Hematopoietic multipotent progenitor cell treated with erythropoietin and hydrocortisone succinate and interleukin-3 and kit ligand, for 8 days (in vitro differentiated cells): ENCODE data around the gene NRXN3.

Experiments used
- DNase-seq: peaks from one replicate; pipeline ENCODE4 v3.0.0-alpha.2; 2015

NRXN3 gene

DNA sequence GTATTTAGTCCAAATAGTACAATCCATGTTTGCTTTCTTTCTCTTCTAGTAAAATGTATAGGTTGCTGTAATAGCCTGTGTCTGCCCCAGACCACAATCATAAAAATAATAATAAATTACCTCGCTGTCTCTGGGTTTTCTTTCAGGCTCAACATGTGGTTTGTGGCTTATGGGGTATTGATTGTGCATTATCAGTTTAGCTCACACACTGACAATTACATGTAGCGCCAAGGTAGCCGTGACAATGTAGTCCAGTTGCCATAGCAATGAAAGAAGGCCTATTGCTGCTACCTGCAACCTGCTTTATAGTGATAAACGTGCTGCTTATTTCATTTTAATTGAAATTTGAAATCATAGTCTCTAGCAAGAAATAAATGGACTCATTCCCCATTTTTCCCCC lies 1009.8 kb downstream of the NRXN3 start:
- no peak for DNase-seq

DNA sequence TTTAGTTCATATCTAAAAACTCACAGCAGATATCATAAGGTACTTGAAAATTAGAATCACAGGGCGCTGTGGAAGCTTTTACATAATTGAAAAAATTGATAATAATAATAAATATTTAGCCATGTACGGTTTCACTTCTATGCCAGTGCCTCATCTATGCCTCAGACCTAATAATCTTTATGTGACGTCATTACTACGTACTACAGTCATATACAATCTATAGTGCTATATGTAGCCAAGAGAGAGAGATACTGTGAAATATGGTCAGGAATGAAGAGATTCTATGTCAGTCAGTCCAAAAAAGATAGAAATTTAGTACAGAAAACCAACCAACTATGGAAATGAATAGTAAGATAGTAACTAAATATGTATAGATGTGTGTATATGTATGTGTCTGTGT lies 1010.5 kb downstream of the NRXN3 start:
- no peak for DNase-seq

GRCh38 chr14:79186523-79186922 lies 1016.4 kb downstream of the NRXN3 start:
- no peak for DNase-seq

DNA sequence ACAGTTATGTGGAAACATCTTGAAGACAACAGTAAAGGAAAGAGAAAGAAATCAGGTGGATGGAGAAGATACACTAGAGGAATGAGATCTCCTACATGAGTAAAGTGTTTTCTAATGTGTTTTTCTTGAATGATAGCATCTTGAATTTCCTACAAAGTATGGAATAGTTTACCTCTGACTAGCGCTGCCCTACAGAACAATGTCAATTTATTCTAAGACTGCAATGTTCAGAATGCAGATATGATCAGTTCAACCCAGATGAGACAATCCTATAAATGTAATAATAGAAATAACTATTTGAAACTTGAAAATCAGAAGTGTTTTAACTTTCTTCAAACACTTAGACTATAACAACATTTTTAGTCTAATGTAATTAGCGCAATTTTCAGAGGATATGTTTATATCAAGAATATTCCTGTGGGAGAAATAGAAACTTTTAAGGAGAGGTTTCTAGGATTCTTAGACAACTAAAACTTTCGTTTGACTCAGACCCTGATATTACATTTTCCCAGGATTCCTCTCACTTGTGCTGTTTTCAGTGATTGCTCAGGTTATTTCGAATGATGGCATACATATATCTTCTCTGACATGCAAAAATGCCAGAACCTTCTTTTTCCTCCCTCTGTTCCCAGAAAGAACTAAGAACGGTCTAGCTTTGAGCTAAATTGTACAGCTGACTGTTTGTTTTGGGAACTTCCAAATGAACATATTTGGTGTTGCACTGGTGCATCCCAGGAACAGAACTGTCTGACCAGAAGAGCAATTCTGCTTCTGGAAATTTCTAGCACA lies 1023.7 kb downstream of the NRXN3 start:
- no peak for DNase-seq

DNA sequence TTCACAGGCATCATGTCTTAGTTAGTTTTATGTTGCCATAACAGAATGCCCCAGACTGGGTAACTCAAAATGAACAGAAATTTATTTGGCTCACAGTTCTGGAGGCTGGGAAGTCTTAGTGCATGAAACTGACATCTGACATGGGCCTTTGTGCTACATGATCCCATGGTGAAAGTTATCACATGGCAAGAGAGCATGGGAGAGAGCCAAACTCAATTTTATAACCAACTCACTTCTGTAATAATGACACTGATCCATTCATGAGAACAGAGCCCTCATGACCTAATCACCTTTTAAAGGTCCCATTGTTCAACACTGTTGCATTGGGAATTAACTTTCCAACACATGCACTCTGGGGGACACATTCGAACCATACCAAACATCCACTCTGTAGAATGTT lies 1026.0 kb downstream of the NRXN3 start:
- no peak for DNase-seq

- no peak for DNase-seq
Observed at GRCh38 chr14:79197516-79197915, 1027.3 kb downstream of the NRXN3 start.

GRCh38 chr14:79199217-79199616 lies 1029.0 kb downstream of the NRXN3 start:
- no peak for DNase-seq

DNA sequence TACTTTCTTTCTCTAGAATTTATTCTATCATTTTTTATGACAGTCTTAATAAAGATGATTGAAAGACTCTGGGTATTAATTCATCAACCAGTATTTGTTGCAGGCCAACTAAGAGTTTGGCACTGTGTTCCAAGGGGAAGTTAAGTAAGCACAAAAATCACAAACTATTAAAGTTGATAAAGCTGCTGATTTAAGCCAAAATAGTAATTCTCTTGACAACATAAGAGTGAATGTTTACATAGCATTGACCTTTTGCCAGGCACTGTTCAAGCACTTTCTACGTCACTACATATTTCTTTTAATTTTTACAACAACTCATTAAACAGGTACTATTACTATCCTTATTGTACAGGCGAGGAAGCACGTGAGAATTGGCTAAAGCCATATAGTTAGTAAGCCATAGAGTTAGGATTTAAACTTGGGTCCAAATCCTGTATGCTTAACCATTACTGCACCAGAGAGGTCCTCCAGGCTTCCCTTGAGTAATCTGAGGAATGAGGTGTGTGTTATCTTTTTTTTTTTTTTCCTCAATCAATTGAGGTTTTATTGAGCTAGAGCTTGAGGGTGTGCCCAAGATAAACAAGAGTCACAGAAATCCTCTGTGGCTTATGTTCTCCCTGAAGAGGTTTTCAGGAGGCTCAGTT lies 1031.5 kb downstream of the NRXN3 start:
- DNase-seq = no peak

GRCh38 chr14:79204591-79204990 lies 1034.4 kb downstream of the NRXN3 start:
- no peak for DNase-seq

DNA sequence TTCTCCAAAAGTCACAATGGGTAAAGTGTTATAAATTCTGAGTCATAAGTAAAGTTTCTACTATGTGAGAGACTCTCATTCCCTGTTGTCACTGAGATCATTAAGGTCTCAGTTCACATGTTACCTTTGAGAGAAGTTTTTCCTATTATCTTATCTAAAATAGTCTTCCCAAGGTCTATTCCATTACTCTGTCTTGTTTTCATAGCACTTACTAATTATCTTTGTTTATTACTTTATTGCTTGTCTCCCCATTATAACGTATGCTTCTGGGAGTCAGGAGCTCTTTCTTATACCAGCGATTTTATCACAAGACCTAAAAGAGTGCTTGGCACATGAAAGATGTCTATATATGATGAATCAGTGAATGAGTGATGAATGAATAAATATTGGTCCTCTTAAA lies 1039.2 kb downstream of the NRXN3 start:
- DNase-seq = no peak

DNA sequence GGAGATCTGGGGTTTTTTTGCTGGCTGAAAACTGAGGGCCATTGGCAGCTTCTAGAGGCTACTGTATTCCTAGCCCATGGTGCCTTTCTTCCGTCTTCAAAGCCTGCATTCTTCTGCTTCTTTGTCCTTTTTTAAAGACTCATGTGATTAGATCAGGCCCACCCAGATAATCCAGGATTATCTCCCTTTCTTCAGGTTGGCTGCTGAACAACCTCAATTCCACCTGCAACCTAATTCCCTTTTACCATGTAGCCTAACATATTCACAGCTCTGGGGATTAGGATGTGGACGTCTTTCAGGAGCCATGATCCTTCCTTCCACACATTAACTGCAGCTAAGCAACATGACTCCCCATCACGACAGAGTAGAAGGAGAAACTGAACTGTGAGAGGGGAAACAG lies 1055.6 kb downstream of the NRXN3 start:
- DNase-seq = no peak

- no peak for DNase-seq
Observed at GRCh38 chr14:79229383-79229909, 1059.3 kb downstream of the NRXN3 start.

- DNase-seq = no peak
Observed at GRCh38 chr14:79242666-79243065, 1072.5 kb downstream of the NRXN3 start.

- no peak for DNase-seq
Observed at GRCh38 chr14:79246173-79246572, 1076.0 kb downstream of the NRXN3 start.

GRCh38 chr14:79248126-79248525 lies 1078.0 kb downstream of the NRXN3 start:
- DNase-seq = no peak

DNA sequence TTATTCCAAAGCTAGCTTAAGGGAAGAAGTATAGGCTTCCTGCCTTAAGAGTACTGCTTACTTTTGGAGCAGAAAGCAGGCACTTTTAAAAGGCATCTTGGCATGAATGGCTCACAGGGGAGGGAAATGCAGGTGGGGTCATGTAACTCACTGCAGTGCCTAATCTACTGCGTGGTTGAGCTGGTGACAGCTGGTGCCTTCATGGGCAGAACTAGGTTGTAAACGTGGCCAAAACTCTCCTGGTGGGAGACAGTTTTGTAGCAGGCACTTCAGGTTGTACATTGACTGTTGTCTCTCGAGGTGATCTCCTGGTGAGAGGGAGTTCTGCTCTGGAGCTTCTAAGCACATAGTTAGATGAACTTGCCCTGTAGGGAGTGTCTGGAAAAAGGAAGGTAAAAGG lies 1078.6 kb downstream of the NRXN3 start:
- DNase-seq = no peak

- no peak for DNase-seq
Observed at GRCh38 chr14:79251278-79251677, 1081.1 kb downstream of the NRXN3 start.

DNA sequence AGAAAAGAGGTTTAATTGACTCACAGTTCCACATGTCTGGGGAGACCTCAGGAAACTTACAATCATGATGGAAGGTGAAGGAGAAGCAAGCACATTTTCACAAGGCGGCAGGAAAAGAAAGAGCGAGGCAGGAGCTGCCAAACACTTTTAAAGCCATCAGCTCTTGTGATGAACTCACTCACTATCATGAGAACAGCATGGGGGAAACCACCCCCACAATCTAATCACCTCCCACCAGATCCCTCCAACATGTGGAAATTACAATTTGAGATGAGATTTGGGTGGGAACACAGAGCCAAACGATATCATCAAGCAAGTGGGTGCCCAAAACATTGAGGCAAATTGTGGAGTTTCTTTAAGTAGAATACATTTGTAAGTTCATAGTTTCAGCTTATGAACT lies 1083.4 kb downstream of the NRXN3 start:
- DNase-seq = no peak

DNA sequence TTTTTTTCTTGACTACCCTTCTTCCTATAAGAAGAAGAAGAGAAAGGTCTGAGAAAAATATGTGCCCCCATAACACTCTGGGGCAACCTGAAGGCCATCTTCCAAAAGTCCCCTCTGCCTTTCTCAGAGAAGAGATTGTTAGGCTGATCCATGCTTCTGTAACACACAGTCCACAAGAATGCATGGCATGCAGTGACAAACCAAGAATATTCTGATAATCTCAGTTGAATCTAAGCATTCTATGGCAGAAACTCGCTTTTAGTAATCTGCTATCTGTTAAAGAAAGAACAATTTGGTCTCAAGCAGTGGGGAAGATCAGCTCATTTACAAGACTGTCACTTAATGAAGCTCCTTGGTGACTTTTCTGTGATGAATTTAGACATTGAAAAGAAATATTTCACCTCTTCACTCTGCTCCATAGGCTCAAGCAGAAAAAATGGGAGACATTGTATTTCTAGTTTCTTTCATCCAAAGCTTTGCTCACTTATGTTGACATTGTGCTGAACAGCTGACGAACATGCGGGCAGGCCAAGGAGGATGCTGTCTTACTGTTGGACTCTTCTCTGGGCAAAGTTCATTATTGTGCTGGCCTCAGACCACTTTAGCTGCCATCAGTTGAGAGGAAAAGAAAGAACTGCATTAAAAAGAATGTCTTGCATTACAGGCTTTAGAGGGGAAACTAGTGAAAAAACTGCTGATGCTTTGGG lies 1084.0 kb downstream of the NRXN3 start:
- DNase-seq = no peak

GRCh38 chr14:79256380-79256779 lies 1086.2 kb downstream of the NRXN3 start:
- no peak for DNase-seq

DNA sequence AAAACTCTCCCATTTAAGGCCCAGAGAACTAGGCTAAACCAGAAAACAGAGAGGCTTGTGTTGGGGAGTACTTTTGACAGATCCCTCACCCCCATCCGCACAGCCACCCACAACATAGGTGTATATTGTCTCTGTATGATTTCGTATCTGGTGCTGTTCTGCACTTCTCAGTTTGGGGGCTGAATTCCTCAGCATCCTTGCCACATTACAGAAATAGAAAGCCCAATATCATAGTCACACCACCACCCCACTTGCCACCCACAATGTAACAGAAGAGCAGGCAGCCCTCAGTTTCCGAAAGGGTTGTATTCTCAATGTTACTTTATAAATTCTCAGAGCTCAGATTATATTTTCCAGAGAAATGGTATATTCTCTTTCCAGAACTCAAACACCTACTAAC lies 1090.2 kb downstream of the NRXN3 start:
- DNase-seq = no peak

- DNase-seq = no peak
Observed at GRCh38 chr14:79265366-79265946, 1095.3 kb downstream of the NRXN3 start.

DNA sequence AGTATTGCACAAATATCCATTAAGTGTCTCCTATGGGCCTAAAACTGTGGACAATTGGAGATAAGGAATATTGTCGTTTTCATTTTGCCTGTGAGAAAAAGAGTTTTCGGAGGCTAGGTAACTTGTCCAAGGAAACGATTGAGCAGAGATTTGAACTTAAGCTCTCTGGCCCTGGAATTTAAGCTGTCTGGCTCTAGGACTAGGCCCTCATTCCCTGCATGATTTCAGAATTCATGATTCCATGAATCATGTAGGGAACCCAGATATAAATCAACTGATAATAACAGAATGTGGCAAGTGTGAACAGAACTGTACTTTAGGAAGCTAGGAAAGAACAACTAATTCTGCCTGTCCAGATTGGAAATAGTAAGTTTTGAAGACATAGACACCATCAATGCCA lies 1100.2 kb downstream of the NRXN3 start:
- no peak for DNase-seq

GRCh38 chr14:79271122-79271521 lies 1100.9 kb downstream of the NRXN3 start:
- no peak for DNase-seq
